T-helper 9 cell (primary cell): ENCODE data around the gene GADD45A.

Experiments used
- DNase-seq: peaks from one replicate; pipeline ENCODE4 v3.0.0-alpha.2; 2020

The GADD45A gene

DNA sequence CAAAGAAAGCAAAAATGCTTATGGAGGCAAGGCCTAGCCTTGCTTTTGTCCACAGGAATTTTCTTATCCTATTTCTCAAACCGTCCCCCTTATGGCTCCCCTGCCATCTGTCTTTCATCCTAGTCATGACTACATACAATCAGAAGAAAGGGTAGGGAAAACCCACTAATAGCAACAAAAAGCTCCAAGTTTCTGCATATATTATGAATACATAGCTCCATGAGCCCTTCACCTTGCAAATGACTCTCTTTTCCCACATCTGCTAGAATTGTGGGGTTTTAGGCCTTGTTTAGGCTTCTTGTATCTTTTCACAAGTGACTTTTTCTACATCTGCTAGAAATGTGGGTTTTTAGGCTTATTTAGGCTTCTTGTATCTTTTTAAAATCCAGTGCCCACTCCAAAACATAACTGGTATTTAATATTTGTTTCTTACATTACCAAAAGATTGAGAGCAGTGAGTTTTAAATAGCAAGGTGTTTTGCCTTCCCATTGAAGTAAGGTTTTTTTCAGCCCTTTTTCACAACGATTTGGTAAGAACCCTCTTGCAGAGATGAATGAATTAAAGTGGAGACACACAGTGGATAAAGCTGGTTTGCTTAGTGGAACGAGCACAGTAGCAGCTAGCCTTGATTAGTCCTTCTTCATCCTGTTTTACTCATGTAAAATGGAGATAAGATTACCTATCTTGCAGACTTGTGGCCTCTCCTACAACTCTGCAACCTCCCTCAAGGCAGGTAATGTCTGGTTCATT lies 4.4 kb downstream of the GADD45A start:
- no peak for DNase-seq

DNA sequence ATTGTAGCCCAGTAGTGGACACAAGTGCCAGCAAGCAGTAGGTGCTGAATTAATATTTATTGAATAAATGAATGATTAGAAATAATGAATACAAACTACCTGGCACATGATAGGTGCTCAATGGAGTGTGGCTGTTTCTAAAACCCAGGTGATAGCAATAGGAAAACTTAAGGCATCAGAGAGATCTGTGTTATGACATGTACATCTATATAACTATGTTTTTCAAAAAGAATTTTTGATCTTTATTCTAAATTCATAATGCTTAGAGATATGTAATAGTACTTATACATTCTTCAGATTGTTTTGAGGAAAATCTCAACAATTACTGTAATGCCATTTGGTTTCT lies 5.0 kb downstream of the GADD45A start:
- no peak for DNase-seq

DNA sequence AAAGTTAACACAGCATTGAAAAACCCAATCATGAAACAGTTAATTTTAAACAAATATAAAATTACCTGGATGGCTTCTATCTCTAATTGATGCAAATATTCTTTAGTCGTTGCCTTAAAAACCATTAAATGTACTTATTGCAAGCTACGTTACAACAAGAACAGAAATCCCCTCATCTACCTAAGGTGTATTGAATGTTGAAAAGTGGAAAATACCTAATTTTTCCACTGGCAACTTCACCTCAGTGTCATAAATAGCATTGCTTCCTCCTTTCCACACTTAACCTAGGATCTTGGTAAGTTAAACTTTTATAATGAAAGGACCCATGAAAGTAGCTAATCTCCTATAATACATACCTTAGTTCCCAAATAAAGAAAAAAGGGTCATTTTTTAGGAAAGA lies 5.4 kb downstream of the GADD45A start:
- DNase-seq = no peak

DNA sequence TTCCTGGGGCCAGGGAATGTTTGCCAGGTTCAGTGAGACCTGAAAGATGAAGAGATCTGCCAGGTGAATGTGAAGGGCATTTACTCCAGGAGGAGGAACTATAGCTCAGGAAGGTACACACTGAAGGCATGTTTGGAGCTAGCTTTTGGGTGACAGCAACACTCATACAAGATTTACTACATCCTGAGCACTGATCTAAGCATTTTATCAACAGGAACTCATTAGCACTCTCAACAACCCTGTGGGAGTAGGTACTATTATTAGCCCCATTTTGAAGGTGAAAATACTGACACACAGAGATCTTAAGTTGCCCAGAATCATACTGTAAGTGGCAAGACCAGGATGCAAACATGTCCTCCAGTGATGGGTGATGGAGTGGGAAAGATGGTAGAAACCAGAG lies 6.7 kb downstream of the GADD45A start:
- no peak for DNase-seq

DNA sequence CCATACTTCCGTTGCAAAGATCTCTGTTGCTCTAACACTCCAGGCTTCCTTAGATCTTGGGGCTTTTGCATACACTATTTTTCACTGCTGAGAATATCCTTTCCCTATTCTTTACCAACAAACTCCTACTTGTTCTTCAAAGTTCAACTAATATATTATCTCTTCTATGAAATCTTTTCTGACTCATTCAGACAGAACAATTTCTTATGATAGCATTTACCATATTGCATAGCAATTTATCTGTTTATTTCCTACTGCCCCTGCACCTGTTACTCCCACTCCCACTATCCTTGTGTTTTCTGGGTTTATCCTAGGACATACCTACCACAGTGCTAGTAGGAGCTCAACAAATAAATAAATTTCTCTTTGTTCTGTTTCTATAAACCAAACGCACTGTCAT lies 11.0 kb downstream of the GADD45A start:
- no peak for DNase-seq

DNA sequence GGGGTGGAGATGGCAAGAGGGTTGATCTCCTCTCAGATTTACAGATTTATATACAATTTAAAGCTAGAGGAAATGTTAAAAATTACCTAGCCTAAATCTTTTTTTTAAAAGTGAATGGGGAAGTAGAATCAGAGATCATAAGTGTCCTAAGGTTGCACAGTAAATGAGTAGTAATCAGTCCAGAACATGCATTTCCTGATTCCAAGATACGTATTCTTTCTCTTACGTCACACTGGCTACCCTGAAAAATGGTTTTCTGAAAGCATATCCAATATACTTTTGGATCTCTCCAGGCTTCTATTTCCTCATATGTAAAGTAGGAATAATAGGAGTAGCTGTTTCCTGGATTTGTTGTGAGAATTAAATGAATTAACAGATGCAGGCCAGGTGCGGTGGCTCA lies 11.7 kb downstream of the GADD45A start:
- no peak for DNase-seq

DNA sequence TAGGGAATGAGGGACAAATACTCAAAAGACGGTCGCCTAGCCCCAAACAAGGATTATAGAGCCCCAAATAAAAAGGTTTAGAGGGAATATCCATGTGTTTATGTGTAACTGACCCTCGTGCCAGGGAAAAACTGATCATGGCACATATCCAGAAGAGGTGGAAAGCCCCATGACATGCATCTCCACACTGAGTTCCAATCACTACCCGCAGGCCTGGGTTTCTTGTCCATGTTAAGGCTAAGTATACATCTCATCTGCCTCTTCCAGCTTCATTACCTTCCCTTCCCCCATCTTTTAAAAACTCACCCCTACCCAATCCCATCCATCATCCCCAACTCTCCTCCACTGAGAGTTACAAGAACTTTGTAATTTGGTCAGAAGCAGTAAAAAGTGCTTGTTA lies 15.2 kb downstream of the GADD45A start:
- no peak for DNase-seq

DNA sequence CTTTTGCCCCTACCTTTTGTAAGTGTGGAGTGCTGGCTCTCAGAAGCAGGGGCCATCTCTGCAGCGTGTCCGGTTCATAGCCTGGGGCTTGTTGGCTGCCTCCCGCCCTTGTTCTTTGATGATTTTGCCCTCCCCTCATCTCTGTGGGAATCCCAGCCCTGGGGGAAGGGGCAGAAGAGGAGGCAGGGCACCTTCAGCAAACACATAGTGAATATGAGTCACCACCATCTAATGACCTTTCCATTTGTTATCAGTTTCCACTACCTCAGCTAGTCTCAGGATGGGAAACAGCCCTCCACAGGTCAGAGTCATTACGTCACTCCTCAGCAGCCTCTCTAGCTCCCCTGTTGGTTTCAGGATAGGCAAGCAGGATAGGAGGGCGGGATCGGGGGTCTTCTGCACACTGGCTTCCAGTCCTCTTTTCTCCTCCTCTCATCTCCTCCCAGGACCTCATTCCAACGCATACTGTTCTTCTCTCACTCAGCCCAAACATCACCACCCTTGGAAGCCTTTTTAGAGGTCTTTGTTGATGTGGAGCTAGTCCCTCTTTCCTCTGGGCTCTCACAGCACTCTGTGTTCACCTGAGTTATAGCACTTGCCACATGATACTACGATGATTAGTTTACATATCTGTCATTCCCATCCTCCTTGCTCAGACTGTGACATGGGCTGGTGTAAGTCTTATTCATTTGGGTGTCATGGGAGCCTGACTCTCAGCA lies 15.8 kb downstream of the GADD45A start:
- DNase-seq = no peak

DNA sequence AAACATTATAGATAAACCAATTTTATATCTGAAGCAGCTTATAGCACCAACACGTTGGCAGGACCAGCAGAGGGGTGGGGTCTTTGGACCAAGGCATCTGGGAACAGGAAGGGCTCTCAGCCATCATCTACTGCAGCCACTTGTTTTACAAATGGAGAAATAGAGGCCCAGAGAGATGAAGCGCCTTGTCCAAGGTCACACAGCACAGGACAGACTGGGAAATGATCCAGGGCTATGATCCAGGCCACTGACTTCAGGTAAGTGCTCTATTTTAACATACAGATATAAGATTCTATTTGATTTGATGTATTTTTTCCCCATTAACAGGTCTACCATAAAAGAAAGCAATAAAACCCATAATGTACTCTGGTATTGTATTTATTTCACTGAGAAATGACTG lies 16.9 kb downstream of the GADD45A start:
- no peak for DNase-seq

DNA sequence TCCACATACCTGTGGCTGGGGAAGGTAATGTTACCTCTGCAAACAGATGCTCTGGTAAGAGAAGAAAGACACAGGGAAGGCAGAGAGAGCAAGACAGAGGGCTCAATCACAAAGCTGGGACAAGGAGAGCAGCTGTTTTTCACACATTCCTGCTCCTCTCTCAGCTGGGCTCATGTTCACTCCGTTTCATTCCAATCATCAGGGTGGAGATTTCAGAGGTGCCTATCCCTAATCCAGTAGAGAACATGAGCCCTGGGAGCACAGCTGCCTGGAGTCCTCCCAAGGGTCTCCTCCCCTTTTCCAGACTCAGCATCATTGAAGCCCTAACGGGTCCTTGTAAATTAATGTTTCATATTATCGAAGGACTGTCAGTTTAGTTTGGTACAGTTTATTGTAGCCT lies 19.4 kb downstream of the GADD45A start:
- no peak for DNase-seq

DNA sequence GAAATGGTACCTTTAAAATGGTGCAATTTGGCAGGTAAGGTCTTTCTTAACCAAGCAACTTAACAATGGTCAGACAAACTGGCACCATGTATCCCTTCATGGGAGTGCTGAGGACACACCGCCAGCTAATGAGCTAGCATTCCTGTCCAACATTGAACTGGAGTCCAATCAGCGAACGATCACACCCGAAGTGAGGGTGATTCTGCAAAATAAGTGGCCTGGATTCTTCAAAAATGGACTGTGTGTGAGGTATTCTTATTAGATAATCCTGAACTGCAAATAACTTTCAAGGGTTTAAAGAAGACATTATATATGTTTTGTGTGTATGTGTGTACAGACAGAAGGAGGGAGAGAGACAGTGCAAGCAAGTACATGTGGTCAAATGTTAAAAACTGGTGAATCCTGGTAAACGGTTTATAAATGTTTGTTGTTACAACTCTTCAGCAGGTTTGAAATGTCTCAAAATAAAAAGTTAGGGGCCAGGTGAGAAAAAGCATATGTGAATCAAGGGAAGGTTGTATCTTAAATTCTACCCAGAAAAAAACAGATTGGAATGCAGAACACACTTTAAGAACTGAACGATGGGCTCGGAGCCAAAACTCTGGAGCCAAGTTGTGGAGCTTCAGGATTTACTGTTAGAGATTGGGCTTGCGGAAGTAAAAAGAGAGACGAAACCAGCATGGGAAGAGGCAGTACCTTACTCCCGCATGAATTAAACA lies 20.9 kb downstream of the GADD45A start:
- no peak for DNase-seq

DNA sequence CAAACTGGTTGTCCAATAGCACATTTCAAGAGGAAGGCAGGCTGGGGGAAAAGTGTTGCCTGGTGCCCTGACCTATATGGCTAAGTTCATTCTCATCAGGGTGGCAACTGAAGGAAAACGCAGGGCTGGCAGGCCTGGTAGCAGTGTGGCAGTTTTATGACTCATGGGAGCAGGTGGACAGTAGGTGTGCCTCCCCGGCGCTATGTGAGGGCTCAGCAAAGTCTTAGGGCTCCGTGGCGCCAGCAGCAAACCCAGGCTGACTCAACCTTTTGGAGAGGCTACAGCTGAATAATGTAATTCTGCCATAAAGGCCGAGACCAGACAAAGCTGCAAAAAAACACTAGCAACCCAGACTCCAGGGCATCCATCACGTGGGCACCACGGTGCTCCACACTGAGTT lies 23.6 kb downstream of the GADD45A start:
- no peak for DNase-seq

DNA sequence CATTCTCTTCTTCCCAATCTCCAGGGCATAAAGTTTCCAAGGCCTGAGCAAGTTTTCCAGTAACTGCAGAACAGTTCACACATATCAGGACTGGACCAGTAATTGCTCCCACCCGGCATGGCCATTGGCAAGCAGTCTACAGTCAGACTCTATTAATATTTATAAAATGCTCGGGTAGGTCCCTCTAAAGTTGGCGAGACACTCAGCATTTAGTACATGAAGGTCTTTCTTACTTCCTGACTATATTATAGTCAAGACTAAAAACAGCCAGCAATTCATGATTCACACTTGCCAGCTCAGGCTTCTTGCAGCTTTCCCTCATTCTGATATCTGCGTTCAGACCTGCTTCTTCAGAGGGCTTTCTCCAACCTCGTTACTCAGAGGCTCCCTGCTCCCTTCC lies 25.4 kb downstream of the GADD45A start:
- no peak for DNase-seq

DNA sequence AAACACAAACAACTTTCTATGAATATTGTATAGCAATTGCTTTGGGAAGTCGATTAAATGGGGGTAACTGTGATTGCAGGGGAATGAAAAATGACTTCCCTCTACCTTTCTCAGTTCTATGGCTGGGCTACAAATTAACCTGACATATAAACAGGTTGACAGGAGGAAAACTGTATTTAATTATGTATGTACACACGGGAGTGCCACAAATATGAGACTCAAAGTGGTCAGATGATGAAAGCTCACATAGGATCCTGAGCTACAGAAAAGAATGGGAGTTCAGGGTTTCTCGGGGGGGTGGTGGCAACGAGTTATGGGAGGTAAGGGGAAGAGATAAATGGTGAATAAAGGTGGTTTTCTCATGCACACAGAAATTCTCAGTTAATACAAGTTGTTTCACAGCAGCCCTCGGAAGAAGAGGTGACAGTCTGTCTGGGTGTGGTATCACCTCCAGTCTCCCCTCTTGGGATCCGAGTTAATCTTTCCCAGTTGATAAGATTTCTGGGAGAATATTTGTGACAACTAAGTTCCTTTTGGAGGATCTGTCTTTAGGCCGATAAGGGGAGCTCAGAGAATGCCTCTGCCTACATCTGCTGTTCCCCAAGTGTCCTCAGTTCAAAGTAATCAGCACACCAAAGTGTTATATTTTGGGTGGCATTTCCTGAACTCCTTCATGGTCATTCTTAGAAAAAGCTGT lies 26.3 kb downstream of the GADD45A start:
- no peak for DNase-seq

DNA sequence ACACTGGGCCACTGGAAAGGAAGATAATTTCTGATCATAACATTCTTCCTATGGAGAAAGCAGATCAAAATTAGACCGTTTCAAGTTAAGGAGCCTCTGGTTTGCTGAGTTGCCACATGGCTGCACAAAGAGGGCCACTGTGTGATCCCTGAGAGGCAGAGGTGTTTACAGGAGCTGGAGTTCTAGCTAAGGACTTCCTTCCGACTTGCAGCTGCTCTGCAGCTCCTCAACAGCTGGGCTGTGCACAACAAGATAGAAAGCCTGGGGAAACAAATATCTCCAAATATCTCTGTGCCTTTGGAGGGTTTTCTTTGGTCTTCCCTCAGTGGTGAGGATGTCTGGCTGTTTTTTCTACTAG lies 26.8 kb downstream of the GADD45A start:
- DNase-seq = no peak

DNA sequence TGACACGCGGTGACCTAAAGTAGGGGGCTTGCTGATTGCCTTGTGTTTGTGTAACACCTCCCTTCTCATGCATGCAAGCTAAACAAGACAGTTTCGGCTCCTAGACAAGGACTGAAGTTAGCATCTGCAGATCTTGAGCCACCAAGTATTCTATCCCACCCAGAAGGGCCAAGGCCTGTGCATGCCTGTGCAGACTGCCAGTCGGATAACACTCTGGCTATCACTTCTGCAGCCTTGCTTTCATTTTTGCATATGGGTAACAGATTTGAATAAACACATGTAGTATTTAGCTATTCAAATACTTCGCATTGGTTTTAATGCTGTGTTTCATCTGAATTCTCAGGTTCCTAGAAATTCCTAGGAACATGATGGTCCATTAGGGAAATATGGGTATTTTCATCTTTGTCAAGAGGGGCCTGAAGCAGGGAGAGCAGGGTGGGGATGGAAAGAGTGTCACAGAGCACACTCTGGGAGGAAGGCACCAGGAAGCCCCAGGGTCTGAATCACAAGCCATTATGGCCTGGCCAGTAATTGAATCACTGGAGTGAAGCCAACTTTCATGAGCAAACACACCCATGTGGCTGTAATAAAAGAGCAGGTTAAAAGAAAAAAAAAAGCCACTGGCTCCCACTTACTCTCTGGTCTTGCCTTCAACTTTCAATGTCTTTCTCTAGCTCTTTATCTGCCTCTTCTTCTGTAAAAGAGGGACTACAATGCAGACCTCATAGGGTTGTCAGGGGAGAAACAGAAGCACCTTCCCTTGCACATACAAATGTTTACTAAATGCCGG lies 28.3 kb downstream of the GADD45A start:
- DNase-seq = no peak

DNA sequence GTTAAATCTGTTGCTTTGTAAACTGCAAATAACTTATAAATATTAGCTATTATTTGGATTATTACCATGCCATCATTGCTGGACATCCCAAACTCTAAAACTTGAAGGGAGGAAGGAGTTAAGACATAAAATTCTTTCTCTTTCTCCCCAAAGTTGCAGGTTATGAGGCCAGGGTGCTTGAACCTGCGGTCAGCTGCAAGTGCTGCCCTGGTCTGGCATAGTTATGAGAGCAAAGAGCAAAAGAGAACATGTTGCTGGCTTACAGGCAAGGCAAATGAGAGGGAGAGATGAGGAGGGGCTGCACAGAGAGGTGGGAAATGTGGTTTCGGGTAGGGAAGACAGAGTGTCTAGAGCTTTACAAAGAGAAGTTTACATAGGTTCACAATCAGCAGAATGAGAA lies 30.8 kb downstream of the GADD45A start:
- no peak for DNase-seq

DNA sequence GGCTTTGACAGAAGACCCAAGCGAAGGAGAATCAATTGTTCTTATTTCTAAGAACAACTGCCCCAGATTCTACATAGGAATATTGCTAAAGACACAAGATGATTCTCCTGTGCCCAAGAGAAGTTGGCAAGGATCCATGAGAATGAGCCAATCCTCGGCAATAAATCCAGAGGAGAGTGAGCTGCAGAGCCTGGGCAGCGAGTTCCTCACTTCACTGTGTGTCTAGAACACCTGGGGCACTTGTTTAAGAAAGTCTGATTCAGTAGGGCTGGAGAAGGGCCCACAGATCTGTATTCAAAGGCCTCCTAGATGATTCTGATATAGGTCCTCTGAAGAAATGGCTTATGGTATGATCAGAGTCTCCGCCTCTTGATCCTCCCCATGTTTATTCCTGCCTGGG lies 31.8 kb downstream of the GADD45A start:
- DNase-seq = no peak

DNA sequence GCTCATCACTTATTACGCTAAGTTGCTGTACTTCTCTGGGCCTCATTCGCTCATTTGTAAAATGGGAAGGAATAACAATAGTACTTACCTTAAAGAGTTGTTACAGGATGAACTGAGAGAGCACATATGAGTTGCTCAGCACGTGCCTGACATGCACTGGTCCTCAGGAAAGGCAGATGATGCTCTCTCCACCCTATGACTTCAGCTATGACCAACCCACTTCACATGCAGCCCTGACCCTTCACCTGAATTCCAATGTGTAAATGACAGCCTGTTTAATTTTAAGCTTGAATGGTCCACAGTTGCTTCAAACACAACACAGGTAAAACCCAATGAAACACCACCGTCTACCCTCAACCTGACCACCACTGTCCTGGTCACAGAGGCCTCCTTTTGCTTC lies 32.9 kb downstream of the GADD45A start:
- DNase-seq = no peak

DNA sequence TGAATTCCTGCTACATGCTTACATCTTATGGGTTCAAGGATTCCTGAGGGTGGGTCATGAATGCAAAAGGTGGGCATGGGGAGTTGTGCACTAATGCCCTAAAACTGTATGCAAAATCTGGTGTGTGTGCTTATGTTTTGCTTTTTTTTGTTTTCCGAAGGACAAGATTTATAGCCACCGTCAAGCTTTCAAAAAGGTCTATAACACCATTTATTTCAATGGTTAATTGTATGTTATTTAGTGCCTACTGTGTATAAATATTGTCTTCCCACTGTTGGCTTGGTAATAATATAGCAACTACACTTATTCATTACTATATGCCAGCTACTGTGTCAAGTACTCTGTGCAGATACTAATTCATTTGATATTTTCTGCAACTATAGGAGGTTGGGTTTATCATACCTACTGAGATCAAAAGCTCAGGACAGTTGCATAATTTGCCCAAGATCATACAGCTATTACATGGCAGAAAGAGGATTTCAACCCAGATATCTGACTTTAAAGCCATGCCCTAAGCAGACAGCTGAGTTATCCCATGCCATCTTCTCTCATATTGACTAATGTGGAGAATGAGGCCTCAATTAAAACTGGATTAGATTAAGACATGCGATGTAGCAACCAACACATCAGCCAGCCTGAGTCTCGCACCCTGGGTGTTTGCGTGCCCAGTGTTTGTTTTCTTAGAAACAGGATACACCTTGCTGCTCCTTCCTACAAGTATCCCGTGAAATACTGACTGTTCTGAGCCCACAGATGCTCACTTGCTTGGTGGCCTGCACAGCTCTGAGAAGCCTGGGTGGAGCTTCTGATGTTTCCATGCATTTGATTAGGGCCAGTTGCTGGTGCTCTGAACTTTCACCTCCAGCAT lies 34.6 kb downstream of the GADD45A start:
- no peak for DNase-seq

DNA sequence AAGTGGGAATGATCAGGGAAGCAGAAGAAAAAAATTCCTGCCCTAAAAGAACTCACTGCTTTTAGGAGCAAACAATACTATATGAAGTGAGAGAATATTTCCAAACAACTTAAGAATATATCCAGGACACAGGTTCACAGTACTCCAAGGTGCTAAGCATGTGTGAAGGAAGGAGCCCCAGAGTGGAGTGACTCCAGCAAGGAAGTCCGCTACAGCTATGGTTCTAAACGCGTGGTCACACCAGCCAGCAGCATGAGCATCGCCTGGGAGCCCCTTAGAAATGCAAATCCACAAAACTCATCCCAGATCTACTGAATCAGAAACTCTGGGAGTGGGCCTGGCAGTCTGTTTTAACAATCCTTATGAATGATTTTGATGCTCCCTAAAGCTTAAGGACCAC lies 36.1 kb downstream of the GADD45A start:
- DNase-seq = no peak
